ENCODE measurements around the gene SLC33A1. TPM values are rescaled to one million over a fixed set of nuclear protein-coding genes. Genes with fewer than 3 reads are reported as not detected.

SLC33A1 gene
- total and polyA plus RNA-seq, 4 donors = 13.8 to 75.2 (median 27.0) TPM

DNA sequence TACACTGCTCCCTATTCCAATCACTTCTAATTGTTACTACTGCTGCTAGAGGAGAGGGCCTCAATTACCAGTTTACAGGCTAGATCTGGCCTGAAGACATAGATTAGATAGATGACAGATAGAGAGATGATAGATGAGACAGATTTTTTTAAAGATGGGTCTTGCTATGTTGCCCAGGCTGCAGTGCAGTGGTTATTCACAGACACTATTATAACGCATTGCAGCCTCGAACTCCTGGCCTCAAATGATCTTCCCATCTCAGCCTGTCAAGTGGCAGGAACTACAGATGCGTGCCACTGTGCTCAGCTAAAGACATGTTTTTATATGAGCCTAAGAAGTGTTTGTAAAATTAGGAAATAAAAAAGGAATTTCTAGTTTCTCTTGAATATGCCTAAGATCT is 6.2 kb downstream of the SLC33A1 start (continued):
- TF ChIP-seq, protein P1, sequence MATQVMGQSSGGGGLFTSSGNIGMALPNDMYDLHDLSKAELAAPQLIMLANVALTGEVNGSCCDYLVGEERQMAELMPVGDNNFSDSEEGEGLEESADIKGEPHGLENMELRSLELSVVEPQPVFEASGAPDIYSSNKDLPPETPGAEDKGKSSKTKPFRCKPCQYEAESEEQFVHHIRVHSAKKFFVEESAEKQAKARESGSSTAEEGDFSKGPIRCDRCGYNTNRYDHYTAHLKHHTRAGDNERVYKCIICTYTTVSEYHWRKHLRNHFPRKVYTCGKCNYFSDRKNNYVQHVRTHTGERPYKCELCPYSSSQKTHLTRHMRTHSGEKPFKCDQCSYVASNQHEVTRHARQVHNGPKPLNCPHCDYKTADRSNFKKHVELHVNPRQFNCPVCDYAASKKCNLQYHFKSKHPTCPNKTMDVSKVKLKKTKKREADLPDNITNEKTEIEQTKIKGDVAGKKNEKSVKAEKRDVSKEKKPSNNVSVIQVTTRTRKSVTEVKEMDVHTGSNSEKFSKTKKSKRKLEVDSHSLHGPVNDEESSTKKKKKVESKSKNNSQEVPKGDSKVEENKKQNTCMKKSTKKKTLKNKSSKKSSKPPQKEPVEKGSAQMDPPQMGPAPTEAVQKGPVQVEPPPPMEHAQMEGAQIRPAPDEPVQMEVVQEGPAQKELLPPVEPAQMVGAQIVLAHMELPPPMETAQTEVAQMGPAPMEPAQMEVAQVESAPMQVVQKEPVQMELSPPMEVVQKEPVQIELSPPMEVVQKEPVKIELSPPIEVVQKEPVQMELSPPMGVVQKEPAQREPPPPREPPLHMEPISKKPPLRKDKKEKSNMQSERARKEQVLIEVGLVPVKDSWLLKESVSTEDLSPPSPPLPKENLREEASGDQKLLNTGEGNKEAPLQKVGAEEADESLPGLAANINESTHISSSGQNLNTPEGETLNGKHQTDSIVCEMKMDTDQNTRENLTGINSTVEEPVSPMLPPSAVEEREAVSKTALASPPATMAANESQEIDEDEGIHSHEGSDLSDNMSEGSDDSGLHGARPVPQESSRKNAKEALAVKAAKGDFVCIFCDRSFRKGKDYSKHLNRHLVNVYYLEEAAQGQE (IDR thresholded peaks at IDR 0.05) = no peak
- TF ChIP-seq NR2F2 (IDR thresholded peaks at IDR 0.05) (no peak), RAD21 (IDR thresholded peaks at IDR 0.05) (no peak), RXRA (IDR thresholded peaks at IDR 0.05) (no peak)

DNA sequence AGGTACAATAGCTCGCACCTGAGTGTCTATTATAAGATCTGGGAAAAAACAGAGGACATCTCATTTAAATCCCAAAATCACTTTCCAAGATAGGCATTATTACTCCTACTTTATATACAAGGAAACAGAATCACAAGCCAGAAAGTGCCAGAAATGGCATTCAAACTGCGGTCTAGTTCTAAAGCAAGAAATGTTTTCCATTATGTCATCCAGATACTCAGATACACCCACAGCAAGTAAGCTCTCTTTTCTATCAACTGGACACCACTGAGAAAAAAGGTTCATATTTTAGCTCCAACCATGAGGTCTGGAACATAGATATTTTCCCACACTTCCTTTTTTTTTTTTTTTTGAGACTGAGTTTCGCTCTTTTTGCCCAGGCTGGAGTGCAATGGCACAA is 8.1 kb downstream of the SLC33A1 start:
- H3K4me1 ChIP-seq (ENCODE audit: control insufficient read depth in 4 of 4, insufficient read depth in 4 of 4, low read length in 3 of 4) = peaks cover 4 to 21% (median 13%) of the 10 kb centered on the region in 4 donors

DNA sequence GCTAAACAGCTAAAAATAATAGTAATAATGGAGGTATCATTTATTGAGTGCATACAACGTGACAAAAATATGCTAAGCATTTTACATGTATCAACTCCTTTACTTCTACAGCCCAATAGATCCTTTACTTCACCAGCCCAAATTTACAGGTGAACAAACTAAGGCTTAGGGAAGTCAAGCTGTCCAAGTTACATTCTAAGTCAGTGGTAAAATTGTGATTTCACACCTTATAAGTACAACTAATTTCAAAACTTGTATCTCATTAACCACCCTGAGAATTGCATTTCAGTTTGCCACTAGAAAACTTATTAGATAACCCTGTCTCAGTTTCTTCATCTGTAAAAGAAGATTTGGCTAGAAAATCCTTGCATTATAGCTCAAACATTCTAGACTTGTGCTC is 10.7 kb downstream of the SLC33A1 start:
- Histone ChIP-seq H3K27ac (ENCODE audit: low read depth in 1 of 2, low read length in 2 of 2) (no peak overlapping the region), H3K9ac (ENCODE audit: low read depth in 1 of 2, low read length in 2 of 2) (no peak overlapping the region), H3K9me3 (ENCODE audit: control insufficient read depth in 4 of 4, low read length in 3 of 4) (no peaks in the 10 kb centered on the region), H3K4me1 (ENCODE audit: control insufficient read depth in 4 of 4, insufficient read depth in 4 of 4, low read length in 3 of 4) (peaks cover 2 to 9% (median 5%) of the 10 kb centered on the region in 4 donors), H3K4me3 (ENCODE audit: low read depth in 1 of 3, low read length in 3 of 3) (no peak overlapping the region), H3K27me3 (ENCODE audit: control insufficient read depth in 4 of 4, insufficient read depth in 4 of 4, low read length in 3 of 4) (no peaks in the 10 kb centered on the region), H3K36me3 (ENCODE audit: control insufficient read depth in 4 of 4, insufficient read depth in 3 of 4, low read depth in 1 of 4, low read length in 3 of 4) (peaks cover 0 to 3% (median 1%) of the 10 kb centered on the region in 4 donors)
- TF ChIP-seq, protein P2, sequence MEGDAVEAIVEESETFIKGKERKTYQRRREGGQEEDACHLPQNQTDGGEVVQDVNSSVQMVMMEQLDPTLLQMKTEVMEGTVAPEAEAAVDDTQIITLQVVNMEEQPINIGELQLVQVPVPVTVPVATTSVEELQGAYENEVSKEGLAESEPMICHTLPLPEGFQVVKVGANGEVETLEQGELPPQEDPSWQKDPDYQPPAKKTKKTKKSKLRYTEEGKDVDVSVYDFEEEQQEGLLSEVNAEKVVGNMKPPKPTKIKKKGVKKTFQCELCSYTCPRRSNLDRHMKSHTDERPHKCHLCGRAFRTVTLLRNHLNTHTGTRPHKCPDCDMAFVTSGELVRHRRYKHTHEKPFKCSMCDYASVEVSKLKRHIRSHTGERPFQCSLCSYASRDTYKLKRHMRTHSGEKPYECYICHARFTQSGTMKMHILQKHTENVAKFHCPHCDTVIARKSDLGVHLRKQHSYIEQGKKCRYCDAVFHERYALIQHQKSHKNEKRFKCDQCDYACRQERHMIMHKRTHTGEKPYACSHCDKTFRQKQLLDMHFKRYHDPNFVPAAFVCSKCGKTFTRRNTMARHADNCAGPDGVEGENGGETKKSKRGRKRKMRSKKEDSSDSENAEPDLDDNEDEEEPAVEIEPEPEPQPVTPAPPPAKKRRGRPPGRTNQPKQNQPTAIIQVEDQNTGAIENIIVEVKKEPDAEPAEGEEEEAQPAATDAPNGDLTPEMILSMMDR (IDR thresholded peaks at IDR 0.05; ENCODE audit: low read depth, low read length, missing input control) = no peak
- TF ChIP-seq NR2F2 (IDR thresholded peaks at IDR 0.05) = no peak
- TF ChIP-seq HNF4A (conservative IDR thresholded peaks at IDR 0.05) = no peak
- no peak for TF ChIP-seq EGR1 (IDR thresholded peaks at IDR 0.05; ENCODE audit: low read depth in 2 of 2)
- no peak for TF ChIP-seq YY1 (IDR thresholded peaks at IDR 0.05)
- no peak for TF ChIP-seq JUND (IDR thresholded peaks at IDR 0.05)
- no peak for TF ChIP-seq HNF4G (IDR thresholded peaks at IDR 0.05)
- TF ChIP-seq, protein P3, sequence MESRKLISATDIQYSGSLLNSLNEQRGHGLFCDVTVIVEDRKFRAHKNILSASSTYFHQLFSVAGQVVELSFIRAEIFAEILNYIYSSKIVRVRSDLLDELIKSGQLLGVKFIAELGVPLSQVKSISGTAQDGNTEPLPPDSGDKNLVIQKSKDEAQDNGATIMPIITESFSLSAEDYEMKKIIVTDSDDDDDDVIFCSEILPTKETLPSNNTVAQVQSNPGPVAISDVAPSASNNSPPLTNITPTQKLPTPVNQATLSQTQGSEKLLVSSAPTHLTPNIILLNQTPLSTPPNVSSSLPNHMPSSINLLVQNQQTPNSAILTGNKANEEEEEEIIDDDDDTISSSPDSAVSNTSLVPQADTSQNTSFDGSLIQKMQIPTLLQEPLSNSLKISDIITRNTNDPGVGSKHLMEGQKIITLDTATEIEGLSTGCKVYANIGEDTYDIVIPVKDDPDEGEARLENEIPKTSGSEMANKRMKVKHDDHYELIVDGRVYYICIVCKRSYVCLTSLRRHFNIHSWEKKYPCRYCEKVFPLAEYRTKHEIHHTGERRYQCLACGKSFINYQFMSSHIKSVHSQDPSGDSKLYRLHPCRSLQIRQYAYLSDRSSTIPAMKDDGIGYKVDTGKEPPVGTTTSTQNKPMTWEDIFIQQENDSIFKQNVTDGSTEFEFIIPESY (IDR thresholded peaks at IDR 0.05) = no peak
- TF ChIP-seq RAD21 (IDR thresholded peaks at IDR 0.05) = no peak
- TF ChIP-seq FOXA1 (IDR thresholded peaks at IDR 0.05) = no peak
- no peak for TF ChIP-seq SP1 (IDR thresholded peaks at IDR 0.05)
- TF ChIP-seq, protein P1 (IDR thresholded peaks at IDR 0.05) = no peak
- WGBS = 83% methylated on average over 1 of the region's 1 CpG
- DNase-seq (ENCODE audit: low spot score) = no peak

More for the DNA sequence above, 8.1 kb downstream of the SLC33A1 start:
- Histone ChIP-seq H3K9me3 (ENCODE audit: control insufficient read depth in 4 of 4, low read length in 3 of 4) (no peaks in the 10 kb centered on the region), H3K27me3 (ENCODE audit: control insufficient read depth in 4 of 4, insufficient read depth in 4 of 4, low read length in 3 of 4) (no peaks in the 10 kb centered on the region), H3K36me3 (ENCODE audit: control insufficient read depth in 4 of 4, insufficient read depth in 3 of 4, low read depth in 1 of 4, low read length in 3 of 4) (peaks cover 0 to 3% (median 1%) of the 10 kb centered on the region in 4 donors), H3K9ac (ENCODE audit: low read depth in 1 of 2, low read length in 2 of 2) (no peak overlapping the region), H3K4me3 (ENCODE audit: low read depth in 1 of 3, low read length in 3 of 3) (no peak overlapping the region), H3K27ac (ENCODE audit: low read depth in 1 of 2, low read length in 2 of 2) (no peak overlapping the region)
- no peak for TF ChIP-seq NR2F2 (IDR thresholded peaks at IDR 0.05)
- TF ChIP-seq HNF4A (conservative IDR thresholded peaks at IDR 0.05) = no peak
- no peak for TF ChIP-seq FOXA1 (IDR thresholded peaks at IDR 0.05)
- no peak for TF ChIP-seq HNF4G (IDR thresholded peaks at IDR 0.05)
- TF ChIP-seq RAD21 (IDR thresholded peaks at IDR 0.05) = no peak
- no peak for TF ChIP-seq EGR1 (IDR thresholded peaks at IDR 0.05; ENCODE audit: low read depth in 2 of 2)
- TF ChIP-seq SP1 (IDR thresholded peaks at IDR 0.05) = no peak
- no peak for TF ChIP-seq RXRA (IDR thresholded peaks at IDR 0.05)
- DNase-seq (ENCODE audit: low spot score) = no peak
- WGBS = 90% methylated on average over 3 of the region's 3 CpGs
